ENCODE measurements around the gene PIK3IP1.
"Not testable (repeated sequence)": the region's sequence is repeated elsewhere in the genome, so short reads cannot be mapped to it uniquely, and the experiment has no call there.

PIK3IP1 gene, protein sequence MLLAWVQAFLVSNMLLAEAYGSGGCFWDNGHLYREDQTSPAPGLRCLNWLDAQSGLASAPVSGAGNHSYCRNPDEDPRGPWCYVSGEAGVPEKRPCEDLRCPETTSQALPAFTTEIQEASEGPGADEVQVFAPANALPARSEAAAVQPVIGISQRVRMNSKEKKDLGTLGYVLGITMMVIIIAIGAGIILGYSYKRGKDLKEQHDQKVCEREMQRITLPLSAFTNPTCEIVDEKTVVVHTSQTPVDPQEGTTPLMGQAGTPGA

DNA sequence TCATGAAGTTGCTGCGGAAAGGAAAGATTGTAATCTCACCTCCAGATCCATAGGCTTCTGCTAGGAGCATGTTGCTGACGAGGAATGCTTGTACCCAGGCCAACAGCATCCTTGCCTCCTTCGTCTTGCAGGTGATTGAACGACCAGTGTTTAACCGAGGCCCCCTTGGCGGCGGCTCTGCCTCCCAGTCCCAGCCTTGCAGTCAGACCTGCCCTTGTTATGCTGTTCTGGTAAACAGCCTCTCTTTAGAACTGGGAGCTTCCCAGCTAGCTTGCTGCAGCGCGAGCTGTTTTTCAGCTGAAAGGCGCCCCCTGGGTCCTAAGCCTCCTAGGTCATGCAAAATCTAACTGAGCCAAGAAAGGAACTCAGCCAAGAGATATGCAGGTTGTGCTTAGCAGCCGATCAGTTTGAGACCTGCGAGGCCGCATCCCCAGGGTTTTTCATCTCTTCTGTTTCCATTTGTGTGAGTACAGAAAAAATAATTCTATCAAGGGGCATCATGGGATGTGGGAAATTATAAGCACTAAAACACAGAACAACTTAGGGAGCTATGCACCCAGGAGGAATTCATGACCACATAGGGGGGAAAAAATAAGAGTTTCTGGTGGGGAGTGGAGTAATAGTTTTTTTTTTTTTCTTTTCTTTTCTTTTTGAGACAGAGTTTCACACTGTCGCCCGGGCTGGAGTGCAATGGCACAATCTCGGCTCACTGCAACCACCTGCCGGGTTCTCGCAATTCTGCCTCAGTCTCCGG is at the start of gene PIK3IP1:
TSS of gene PIK3IP1 (minus strand) at position 253 of the 754 bp plus-strand sequence. CDS start at position 109, 144 bp downstream.
- DNase-seq (ENCODE audit: low read depth, low spot score): peak; percentile 93

DNA sequence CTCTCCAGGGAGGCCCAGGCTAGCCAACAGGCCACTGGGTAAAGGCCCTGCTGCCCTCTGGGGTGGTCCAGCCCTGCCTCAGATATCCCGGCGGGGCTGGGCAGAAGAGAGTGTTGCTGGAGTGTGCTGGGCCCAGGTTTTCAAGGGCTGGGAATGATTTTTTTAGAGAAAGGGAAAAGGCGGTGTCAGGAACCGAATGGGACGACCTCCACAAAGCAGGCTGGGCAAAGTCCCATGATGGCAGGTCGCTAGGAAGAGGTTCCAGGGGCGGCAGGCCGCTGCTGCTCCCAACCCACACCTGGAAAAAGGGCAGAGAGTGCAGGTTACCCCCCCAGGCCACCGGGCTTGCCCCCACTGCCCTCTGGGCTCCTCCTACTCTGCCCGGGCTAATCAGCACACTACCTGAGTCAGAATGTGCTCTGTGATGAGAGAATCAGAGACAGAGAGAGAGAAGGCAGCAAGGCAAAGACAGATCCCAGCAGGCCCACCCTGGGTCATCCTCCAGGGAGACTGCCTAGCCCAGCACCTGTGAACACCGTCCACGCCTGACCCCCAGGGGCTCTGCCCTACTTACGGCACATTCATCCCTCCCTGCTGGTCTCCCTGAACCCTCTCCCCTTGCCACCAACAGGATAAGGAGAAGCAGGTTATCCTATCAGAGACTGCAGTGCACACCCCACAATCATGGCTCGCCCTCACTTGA is 49.2 kb upstream of the PIK3IP1 start:
- no peak for DNase-seq (ENCODE audit: low read depth, low spot score)

DNA sequence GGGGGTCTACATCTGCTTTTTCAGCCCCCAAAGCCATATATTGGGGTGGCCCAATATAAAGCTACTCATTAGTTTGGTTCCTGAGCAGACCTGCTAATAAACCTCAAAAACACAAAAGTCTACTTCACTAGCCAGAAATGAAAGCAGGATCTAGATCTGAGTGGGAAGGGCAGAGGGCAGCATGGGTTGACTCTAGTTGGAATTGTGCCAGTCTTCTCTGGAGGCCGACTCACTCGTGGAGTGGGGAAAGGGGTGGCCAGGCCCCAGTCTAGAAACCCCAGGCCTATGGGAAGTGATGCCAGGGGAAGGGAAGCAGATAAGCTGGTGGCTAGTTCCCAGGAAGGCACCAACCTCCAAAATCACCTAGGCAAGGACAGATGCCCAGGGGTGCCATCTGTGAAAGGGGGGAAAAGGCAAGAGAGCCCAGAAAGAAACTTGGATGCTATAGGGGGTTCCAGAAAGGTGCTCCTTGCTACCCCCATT is 48.5 kb upstream of the PIK3IP1 start:
- no peak for DNase-seq (ENCODE audit: low read depth, low spot score)

DNA sequence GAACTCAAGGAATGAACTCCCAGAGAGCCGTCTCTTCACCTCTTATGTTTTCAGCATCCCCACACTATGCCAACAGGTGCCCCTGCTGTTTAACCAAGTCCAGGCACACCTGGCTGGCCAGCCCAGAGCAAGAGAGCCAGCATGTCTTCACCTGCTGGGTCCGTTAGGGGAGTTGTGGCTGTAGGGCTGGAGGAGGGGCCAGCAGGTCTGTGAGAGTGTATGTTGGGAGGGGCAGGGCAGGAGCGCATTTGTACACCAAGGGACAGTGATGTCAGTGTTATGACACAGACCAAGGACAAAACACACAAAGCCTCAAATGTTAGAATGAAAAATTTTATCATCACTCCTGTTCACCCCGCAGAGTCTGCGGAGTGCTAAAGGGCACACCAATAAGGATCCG is 48.1 kb upstream of the PIK3IP1 start:
- no peak for DNase-seq (ENCODE audit: low read depth, low spot score)

DNA sequence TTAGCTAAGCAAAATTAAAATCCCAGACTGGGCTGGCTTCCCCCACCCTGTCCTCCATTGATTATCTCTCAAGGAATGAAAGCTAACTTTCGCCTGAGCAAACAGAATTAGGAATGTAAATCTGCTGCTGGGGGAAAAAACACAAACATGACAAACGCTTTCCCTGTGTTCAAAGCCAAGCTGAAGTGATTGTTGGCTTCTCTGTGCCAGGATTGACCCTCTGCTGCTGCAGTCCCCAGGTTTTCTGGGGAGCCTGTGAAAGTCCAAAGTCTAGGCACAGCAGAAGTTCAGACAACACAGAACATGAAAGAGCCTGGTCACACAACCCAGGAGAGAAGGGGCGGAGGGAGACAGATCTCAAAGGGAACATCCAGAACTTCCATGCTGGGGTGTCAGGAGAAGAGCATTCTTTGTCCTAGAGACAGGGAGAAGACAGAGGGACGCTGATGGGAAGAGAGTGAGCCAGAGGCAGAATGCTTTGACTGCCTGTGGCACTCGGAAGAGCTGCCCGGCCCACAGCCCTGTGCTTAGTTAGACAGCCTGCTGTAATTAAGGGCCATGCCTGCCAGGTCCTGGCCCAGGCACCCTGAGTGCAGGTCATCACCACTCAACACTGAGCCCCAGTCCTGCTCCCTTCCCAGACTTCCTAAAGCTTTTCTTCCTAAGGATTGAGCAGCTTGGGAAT is 47.0 kb upstream of the PIK3IP1 start:
- no peak for DNase-seq (ENCODE audit: low read depth, low spot score)

DNA sequence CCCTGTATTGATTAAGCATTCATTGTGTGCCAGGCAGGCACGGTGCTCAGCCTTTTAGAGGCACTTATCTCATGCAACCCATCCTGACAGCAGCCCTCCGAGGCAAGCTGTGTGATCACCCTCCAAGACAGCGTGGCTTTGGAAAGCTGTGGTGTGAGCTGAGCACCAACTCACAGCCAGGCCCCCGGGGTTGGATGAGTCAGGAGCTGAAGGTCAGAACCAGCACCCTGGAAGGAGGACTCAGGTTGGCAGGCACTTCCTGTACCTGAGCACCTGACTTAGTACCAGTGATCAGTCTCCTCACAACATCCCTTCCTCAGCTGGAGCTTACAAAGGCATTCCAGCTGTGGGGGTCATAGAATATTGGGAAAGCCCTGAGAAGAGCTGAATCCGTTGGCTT is 44.9 kb upstream of the PIK3IP1 start:
- DNase-seq (ENCODE audit: low read depth, low spot score): no peak

DNA sequence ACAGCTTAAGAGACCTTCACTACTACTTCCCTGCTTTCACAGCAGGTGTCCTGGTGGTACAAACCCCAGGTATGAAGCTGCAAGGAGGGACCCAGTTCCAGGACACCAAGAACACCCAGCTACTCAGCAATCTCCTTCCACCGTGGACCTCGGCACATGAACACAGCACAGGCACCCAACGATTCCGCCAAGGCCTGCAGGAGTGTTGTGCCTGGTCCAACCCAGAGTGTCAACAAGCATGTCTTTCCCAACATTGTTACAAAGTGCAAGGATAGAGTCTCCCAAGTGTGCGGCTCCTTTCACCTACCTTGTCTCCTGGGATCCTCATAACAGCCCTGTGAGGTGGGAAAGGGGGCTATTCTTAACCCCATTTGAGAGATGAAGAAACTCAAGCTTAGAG is 42.0 kb upstream of the PIK3IP1 start:
- DNase-seq (ENCODE audit: low read depth, low spot score): no peak

DNA sequence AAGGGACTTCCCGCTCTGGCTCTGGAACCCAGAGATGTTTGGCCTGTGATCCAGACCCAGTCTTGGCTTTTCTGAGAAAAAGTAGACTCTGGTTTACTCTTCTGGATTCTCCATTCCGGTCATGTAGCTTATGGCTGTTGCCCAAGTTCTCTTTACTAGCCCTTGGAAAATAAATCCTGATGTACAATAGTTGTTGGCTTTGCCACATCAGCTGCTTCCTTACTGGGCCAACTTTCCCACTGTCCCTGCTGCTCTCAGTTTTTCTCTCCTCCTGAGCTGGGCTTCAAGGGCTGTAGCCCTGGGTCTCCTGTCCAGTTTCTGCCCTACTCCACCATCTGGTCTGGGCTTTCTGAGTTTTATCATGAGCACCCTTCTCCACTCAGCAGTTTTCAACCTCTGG is 41.4 kb upstream of the PIK3IP1 start:
- DNase-seq (ENCODE audit: low read depth, low spot score): no peak

DNA sequence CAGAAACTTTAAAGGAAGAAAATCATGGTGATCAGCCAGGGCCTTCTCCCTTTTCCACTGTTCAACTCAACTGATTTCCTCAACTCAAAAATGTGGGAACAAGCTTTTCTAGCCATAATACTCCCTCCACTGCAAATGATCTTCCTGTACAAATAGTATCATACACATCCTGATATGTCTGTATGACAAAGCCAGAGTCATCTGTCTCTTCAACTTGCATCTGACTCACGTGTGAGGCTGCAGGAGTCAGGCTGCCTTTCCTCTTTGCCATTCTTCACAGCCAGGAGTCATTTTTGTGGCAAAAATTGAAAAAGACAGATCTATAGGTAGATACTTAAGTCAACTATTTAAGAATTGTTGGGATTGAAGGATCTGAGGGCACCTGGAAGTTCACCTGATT is 40.6 kb upstream of the PIK3IP1 start:
- no peak for DNase-seq (ENCODE audit: low read depth, low spot score)

DNA sequence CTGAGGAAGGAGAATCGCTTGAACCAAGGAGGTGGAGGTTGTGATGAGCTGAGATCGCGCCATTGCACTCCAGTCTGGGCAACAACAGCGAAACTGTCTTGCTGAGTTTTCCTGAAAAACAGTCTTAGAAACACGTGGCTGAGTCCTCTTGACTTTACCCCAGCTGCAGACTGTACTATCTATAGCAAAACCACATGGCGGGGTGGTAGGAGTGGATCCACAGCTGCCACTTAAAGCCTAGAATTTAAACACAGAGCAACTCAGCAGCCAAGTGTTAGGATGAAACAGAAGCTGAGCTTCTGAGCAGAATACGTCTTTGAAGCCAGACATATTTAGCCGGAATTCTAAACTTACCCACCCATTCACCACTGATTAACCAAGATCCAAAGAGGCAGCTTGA is 39.7 kb upstream of the PIK3IP1 start:
- no peak for DNase-seq (ENCODE audit: low read depth, low spot score)

DNA sequence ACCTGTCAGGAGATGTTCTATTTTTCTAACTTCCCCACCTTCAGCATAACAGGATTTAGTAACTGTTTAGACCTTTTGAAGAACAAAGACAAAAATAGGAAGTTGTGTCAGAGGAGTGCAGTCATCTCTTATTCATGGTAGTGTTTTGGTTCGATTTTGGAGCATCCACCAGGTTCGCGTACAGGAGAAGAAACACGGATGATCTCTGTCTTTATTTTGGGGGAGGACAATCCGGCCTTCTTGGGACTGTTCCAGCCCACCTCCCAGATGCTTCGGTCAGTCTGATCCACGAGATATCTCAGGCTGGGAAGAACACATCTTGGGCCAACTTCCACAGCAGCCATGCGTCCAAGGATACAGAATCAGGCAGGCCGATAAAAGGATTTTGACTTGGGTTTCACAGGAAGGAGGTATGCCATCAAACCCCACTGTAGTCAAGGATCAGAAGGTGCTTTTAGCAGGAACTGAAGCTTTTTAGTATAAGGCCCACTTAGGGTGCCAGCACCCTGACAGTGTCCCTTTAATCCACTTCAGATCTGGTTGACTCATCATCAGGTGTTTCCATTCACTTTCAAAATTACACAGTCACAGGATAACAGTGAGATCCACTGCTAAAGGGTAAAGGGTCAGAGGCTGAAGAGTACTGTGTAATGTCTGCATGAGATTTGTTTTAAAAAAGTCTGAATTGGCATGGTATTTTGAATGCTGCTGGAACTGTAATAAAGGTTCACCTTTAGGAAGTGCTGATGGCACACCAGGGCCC is 37.3 kb upstream of the PIK3IP1 start:
- DNase-seq (ENCODE audit: low read depth, low spot score): no peak

DNA sequence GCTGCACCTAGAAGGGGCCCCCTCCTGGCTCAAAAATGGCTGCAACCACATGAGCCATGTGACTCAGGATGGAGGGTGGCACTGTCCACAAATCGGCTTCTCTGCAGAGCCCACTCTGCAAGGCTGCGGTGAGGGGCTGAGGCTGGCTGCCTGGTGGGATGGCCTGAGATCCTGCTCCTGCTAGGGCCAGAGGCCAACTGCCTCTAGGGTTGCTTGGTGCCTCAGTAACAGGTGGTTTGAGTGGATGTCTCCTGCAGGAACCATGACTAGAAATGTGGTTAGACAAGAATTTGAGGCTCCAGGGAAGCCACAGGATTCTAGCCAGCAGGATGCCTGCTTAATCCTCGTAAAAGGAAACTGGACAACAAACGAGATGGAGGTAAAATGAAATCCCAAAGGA is 36.7 kb upstream of the PIK3IP1 start:
- DNase-seq (ENCODE audit: low read depth, low spot score): peak; percentile 40

DNA sequence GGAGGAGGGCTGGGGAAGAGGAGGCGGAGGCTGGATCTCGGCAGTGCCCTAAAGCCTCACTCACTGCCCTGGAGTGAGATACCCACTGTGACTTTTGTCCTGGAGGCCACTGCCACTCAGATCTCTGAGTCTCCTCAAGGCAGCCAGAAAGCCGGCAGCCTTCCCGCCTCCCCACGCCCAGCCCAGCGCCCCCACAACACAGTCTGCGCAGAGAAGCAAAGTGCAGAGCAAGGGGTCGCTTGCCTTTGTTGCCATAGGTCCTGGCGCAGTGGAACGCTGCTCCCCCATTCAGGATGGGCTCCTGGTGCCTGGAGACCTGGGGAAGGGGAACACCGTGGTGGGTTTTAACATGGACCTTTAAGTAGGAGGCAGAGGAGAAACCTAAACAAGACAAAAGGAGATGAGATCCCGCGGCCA is 36.3 kb upstream of the PIK3IP1 start:
- DNase-seq (ENCODE audit: low read depth, low spot score): no peak

DNA sequence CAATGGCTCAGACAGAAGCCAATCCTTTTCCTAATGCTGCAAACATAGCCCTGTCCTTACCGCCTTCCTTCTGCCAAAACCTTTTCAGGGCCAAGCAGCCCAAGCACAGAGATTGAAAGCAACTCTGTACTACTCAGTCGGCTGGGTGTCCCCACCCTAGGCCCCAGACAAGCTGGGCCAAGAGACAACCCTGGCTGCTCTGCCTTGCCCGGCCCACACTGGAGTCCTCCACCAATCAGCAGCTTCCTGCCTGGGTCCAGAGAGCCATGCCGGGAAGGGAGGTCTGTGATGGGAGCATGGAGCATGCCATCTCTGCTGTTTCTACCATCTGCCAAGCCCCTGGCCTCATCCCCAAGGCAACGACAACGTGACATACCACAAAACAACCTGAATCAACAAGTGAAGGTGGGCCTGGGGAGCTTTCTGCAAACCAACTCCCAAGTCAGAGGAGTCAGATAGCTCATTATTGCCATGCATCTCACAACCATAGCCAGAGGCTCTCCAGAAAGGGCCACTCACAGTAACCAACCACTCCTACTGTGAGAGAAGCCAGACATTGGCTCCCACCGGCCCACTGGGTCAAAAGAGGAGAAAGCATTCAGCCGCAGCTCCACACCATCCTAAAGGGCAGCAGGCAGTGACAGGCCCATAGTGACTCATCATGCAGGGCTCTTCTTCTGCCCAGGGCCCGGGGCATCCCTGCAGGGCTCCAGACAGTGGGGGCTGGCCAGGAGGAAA is 35.7 kb upstream of the PIK3IP1 start:
- peak; percentile 53 for DNase-seq (ENCODE audit: low read depth, low spot score)

DNA sequence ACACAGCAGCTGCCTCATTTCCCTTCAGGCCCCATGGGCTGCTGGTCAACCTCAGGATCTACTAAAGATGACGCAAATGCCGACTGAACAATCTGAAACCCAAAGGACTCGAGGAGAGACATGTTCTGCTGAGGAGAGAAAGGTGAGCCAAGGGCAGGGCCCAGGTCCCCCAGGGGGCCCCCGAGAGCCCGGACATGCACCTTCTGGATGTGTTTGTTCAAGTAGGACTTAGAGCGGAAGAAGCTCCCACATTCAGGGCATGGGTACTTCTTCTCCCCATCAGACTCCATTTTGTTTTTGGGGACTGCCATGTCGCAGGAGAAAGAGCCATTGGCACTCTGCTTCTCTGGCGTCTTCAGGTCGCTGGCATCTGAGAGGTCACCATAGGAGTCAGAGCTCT is 34.6 kb upstream of the PIK3IP1 start:
- DNase-seq (ENCODE audit: low read depth, low spot score): no peak

DNA sequence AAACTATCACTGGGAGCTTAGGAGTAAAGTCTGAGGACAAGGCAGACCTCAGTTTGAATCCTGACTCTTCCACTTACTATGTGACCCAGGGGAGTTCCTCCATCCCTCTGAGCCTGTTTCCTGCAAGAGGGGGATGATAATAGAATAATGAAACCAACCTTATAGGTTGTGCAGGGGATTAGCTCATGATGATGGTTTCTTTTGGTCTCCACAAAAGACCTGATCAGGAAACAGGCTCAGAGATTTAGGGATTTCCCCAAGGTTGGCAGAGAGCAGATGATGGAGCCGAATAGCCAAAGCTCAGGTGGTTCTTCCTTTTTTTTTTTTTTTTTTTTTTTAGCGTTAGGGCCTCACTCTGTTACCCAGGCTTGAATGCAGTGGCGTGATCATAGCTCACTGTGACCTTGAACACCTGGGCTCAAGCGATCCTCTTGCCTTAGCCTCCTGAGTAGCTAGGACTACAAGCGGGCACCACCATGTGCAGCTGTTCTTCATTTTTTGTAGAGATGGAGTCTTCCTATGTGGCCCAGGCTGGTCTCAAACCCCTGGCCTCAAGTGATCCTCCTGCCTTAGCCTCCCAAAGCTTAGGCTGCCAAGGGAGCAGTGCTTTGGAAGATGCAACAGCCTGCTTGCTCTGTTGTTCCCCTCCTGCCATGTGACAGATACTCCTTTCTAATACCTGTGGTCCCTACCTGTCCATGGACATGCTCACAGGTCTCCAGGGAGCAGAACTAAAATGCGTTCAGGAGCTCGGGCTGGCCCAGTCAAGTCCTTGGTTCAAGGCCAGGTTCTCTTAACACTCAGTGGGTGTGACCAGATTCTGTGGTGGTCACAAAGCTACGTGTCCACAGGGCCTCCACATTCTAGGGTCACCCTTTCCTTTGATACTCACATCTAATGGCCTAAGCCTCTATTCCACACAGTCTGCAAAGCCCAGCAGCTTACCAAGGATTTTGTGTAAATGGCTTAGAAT is 31.6 kb upstream of the PIK3IP1 start:
- no peak for DNase-seq (ENCODE audit: low read depth, low spot score)

DNA sequence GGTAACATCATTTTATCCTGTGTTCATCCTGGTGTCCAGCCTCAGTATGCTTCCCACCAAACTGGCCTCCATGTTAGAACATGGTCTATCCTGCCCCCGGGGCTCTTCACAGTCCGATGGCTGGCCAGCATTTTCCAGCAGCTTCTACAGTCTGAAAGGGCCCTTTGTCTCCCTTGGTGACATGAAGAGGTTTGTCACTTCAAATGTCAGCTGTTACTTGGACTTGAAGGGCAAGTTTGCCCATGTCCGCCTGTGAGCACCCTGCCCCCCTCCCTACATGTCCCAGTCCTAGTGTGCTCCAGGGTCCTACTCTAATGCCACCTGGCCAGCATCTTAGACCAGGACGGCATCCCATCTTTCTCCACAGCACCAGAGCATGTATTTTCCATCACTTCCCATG is 29.1 kb upstream of the PIK3IP1 start:
- DNase-seq (ENCODE audit: low read depth, low spot score): no peak

DNA sequence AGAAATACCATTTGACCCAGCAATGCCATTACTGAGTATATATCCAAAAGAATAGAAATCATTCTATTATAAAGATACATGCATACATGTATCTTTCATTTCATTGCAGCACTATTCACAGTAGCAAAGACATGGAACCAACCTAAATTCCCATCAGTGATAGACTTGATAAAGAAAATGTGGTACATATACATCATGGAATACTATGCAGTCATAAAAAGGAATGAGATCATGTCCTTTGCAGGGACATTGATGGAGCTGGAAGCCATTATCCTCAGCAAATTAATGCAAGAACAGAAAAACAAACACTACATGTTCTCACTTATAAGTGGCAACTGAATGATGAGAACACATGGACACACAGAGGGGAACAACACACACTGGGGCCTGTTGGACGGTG is 21.9 kb upstream of the PIK3IP1 start:
- not testable (repeated sequence) for DNase-seq (ENCODE audit: low read depth, low spot score)

All from ELF-1 (cell line).